Liver (tissue), 3 donors: ENCODE results near the gene PRDM1.

ENCODE experiments used
- ATF3 ChIP-seq: IDR thresholded peaks from 2 replicates; pipeline ENCODE4 v1.6.1; 2016; ENCODE audit warnings: antibody characterized with exemption
- CTCF ChIP-seq: fragments of 150-350 bp; IDR thresholded peaks from 2 replicates; pipeline ENCODE4 v1.5.1; 2017; ENCODE audit warnings: improper control_type of control experiment, low read depth, low read length; ENCODE audit not compliant: missing input control
- FOXA1 ChIP-seq: IDR thresholded peaks from 2 replicates; pipeline ENCODE4 v1.6.1; 2016; ENCODE audit warnings: antibody characterized with exemption
- GABPA ChIP-seq, 2 donors: IDR thresholded peaks in 1 of 2; conservative IDR thresholded peaks in 1 of 2; 2 replicates each; pipeline ENCODE4 v1.6.1; 2016; ENCODE audit warnings: antibody characterized with exemption in 2 of 2, mild to moderate bottlenecking in 1 of 2, moderate library complexity in 1 of 2
- JUND ChIP-seq, 2 donors: IDR thresholded peaks; 2 replicates each; pipeline ENCODE4 v1.6.1; 2016; ENCODE audit warnings: antibody characterized with exemption in 2 of 2
- SP1 ChIP-seq: IDR thresholded peaks from 2 replicates; pipeline ENCODE4 v1.6.1; 2018; ENCODE audit warnings: antibody characterized with exemption, mild to moderate bottlenecking
- TAF1 ChIP-seq: conservative IDR thresholded peaks from 2 replicates; pipeline ENCODE4 v1.6.1; 2016; ENCODE audit warnings: antibody characterized with exemption, mild to moderate bottlenecking
- YY1 ChIP-seq: IDR thresholded peaks from 2 replicates; pipeline ENCODE4 v1.6.1; 2016; ENCODE audit warnings: antibody characterized with exemption, mild to moderate bottlenecking
- TF ChIP-seq, protein P1 (sequence below): IDR thresholded peaks from 2 replicates; pipeline ENCODE4 v1.6.1; 2016; ENCODE audit warnings: antibody characterized with exemption
- TF ChIP-seq, protein P2 (sequence below): IDR thresholded peaks from 2 replicates; pipeline ENCODE4 v1.6.1; 2016; ENCODE audit warnings: antibody characterized with exemption
- donor health status: healthy.
- donor health status: healthy.

DNA sequence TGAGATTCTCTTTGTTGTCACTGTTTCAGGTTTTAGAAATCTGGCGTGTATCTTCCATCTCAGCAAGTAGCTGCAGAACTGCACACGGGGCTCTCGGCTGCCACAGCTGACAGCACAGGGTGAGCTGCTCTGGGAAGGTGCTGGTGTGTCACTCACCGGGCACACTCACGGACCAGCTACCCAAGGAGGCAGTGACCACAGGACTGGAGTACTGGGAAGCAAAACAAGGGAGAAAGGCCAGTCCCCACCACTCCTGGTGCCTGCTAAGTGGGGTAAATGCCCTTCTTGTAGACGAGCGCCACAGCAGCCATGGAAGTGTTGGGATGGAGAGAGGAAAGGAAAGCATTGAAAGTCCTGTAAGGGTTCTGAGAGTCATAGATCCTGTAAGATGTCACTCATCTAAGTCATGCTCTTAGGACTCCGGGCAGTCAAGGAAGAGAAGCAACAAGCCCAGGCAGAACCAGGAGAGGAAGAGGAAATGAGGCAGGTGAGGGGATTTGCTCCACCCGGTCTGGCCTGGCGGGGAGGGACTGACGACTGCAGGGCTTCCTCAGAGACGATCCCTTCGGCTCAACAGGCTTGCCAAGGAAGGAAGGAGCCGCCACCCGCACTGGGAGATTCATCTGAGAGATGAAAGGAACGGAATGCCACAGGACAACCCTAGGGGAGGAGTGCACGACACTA, 48.1 kb downstream of the PRDM1 start:
- TF ChIP-seq, protein P1, sequence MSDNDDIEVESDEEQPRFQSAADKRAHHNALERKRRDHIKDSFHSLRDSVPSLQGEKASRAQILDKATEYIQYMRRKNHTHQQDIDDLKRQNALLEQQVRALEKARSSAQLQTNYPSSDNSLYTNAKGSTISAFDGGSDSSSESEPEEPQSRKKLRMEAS, result no peak
- TF ChIP-seq TAF1 (no peak), CTCF (no peak), GABPA (IDR thresholded peaks at IDR 0.05 in 1 of 2, conservative IDR thresholded peaks at IDR 0.05 in 1 of 2) (no peak), FOXA1 (no peak), YY1 (no peak), SP1 (no peak), ATF3 (no peak), JUND (IDR thresholded peaks at IDR 0.05) (no peak)
- TF ChIP-seq, protein P2, sequence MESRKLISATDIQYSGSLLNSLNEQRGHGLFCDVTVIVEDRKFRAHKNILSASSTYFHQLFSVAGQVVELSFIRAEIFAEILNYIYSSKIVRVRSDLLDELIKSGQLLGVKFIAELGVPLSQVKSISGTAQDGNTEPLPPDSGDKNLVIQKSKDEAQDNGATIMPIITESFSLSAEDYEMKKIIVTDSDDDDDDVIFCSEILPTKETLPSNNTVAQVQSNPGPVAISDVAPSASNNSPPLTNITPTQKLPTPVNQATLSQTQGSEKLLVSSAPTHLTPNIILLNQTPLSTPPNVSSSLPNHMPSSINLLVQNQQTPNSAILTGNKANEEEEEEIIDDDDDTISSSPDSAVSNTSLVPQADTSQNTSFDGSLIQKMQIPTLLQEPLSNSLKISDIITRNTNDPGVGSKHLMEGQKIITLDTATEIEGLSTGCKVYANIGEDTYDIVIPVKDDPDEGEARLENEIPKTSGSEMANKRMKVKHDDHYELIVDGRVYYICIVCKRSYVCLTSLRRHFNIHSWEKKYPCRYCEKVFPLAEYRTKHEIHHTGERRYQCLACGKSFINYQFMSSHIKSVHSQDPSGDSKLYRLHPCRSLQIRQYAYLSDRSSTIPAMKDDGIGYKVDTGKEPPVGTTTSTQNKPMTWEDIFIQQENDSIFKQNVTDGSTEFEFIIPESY, result no peak
